WTC11 (cell line): ENCODE data around the gene ERAP2. TPM values are rescaled to one million over a fixed set of nuclear protein-coding genes. Genes with fewer than 3 reads are reported as not detected.

ENCODE experiments used
- ATAC-seq: fragments of 200-7000 bp; cut with Tn5 transposase; 2 replicates; pipeline ENCODE4 v1.10.0; 2021; ENCODE audit warnings: mild to moderate bottlenecking, moderate library complexity
- CTCF ChIA-PET: fragments of 300-600 bp; sonication (Branson Sonifier 250); formaldehyde crosslinking; loops from one replicate; lab custom pipeline; 2021; ENCODE audit warnings: antibody characterized with exemption; lab: Charles Lee
- POLR2A ChIA-PET: fragments of 350-600 bp; sonication (Branson Sonifier 250); formaldehyde crosslinking; loops from one replicate; lab custom pipeline; 2021; ENCODE audit warnings: antibody characterized with exemption; lab: Charles Lee
- DNase-seq: peaks from one replicate; pipeline ENCODE4 v3.0.0; 2021; ENCODE audit warnings: low spot score
- H3K27ac Mint-ChIP-seq: 2 replicates; pipeline ENCODE4 v1.8.0; 2021; ENCODE audit warnings: mixed read lengths
- H3K27me3 Mint-ChIP-seq: 2 replicates; pipeline ENCODE4 v1.8.0; 2021; ENCODE audit warnings: low read depth, mild to moderate bottlenecking, moderate library complexity, mixed read lengths
- H3K36me3 Mint-ChIP-seq: 2 replicates; pipeline ENCODE4 v1.8.0; 2021; ENCODE audit warnings: mixed read lengths
- H3K4me1 Mint-ChIP-seq: 2 replicates; pipeline ENCODE4 v1.8.0; 2022; ENCODE audit warnings: mixed read lengths
- H3K4me3 Mint-ChIP-seq: 2 replicates; pipeline ENCODE4 v1.8.0; 2021; ENCODE audit warnings: mild to moderate bottlenecking, moderate library complexity, mixed read lengths
- H3K9me3 Mint-ChIP-seq: 2 replicates; pipeline ENCODE4 v1.8.0; 2021; ENCODE audit warnings: mixed read lengths
- ARID4B ChIP-seq: sonication (generic); formaldehyde crosslinking; IDR thresholded peaks from 2 replicates; pipeline ENCODE4 v1.8.0; 2023; ENCODE audit warnings: missing genetic modification reagents, mild to moderate bottlenecking, borderline replicate concordance
- CREB1 ChIP-seq: sonication (generic); formaldehyde crosslinking; IDR thresholded peaks from 2 replicates; pipeline ENCODE4 v1.8.0; 2023; ENCODE audit warnings: mild to moderate bottlenecking, missing genetic modification reagents
- CREM ChIP-seq: sonication (generic); formaldehyde crosslinking; IDR thresholded peaks from 2 replicates; pipeline ENCODE4 v1.8.1; 2022; ENCODE audit warnings: mild to moderate bottlenecking, missing genetic modification reagents, moderate library complexity
- ELF4 ChIP-seq: sonication (generic); formaldehyde crosslinking; IDR thresholded peaks from 2 replicates; pipeline ENCODE4 v1.8.1; 2022; ENCODE audit warnings: low read depth, mild to moderate bottlenecking, moderate library complexity, missing genetic modification reagents
- ETV6 ChIP-seq: sonication (generic); formaldehyde crosslinking; IDR thresholded peaks from 2 replicates; pipeline ENCODE4 v1.8.1; 2022; ENCODE audit warnings: mild to moderate bottlenecking, missing genetic modification reagents
- FOXK1 ChIP-seq: sonication (generic); formaldehyde crosslinking; IDR thresholded peaks from 2 replicates; pipeline ENCODE4 v1.8.0; 2022; ENCODE audit warnings: mild to moderate bottlenecking, moderate library complexity, missing genetic modification reagents
- FOXP4 ChIP-seq: sonication (generic); formaldehyde crosslinking; IDR thresholded peaks from 2 replicates; pipeline ENCODE4 v1.8.0; 2022; ENCODE audit warnings: mild to moderate bottlenecking, missing genetic modification reagents
- GTF2I ChIP-seq: fragments of 250-450 bp; sonication (Bioruptor Pico); conservative IDR thresholded peaks from 2 replicates; pipeline ENCODE4 v1.4.0; 2021; ENCODE audit warnings: mild to moderate bottlenecking
- JUN ChIP-seq: sonication (generic); formaldehyde crosslinking; IDR thresholded peaks from 2 replicates; pipeline ENCODE4 v1.8.0; 2023; ENCODE audit warnings: mild to moderate bottlenecking, missing genetic modification reagents
- MAX ChIP-seq: sonication (generic); formaldehyde crosslinking; IDR thresholded peaks from 2 replicates; pipeline ENCODE4 v1.8.0; 2022; ENCODE audit warnings: mild to moderate bottlenecking, missing genetic modification reagents
- MYBL2 ChIP-seq: sonication (generic); formaldehyde crosslinking; IDR thresholded peaks from 2 replicates; pipeline ENCODE4 v1.8.1; 2023; ENCODE audit warnings: mild to moderate bottlenecking, moderate library complexity, missing genetic modification reagents
- NFE2L1 ChIP-seq: sonication (generic); formaldehyde crosslinking; IDR thresholded peaks from 2 replicates; pipeline ENCODE4 v1.8.1; 2023; ENCODE audit warnings: missing genetic modification reagents
- PRDM15 ChIP-seq: sonication (generic); formaldehyde crosslinking; IDR thresholded peaks from 2 replicates; pipeline ENCODE4 v1.8.0; 2022; ENCODE audit warnings: missing genetic modification reagents
- TEAD1 ChIP-seq: sonication (generic); formaldehyde crosslinking; IDR thresholded peaks from 2 replicates; pipeline ENCODE4 v1.8.0; 2022; ENCODE audit warnings: mild to moderate bottlenecking, missing genetic modification reagents
- ZBTB43 ChIP-seq: sonication (generic); formaldehyde crosslinking; IDR thresholded peaks from 2 replicates; pipeline ENCODE4 v1.8.1; 2023; ENCODE audit warnings: mild to moderate bottlenecking, missing genetic modification reagents
- ZNF138 ChIP-seq: sonication (generic); formaldehyde crosslinking; conservative IDR thresholded peaks from 2 replicates; pipeline ENCODE4 v1.8.1; 2022; ENCODE audit warnings: mild to moderate bottlenecking, moderate library complexity, missing genetic modification reagents
- ZNF281 ChIP-seq: sonication (generic); formaldehyde crosslinking; IDR thresholded peaks from 2 replicates; pipeline ENCODE4 v1.8.0; 2023; ENCODE audit warnings: mild to moderate bottlenecking, missing genetic modification reagents
- ZNF317 ChIP-seq: sonication (generic); formaldehyde crosslinking; IDR thresholded peaks from 2 replicates; pipeline ENCODE4 v1.8.1; 2023; ENCODE audit warnings: low read depth, mild to moderate bottlenecking, moderate library complexity, missing genetic modification reagents, borderline replicate concordance
- ZNF423 ChIP-seq: fragments of 250-450 bp; sonication (Bioruptor Pico); IDR thresholded peaks from 2 replicates; pipeline ENCODE4 v2.1.2; 2022; ENCODE audit warnings: mild to moderate bottlenecking, moderate library complexity
- total RNA-seq: library from RNA; stranded (reverse); gene quantifications from 3 replicates; pipeline ENCODE4 v1.2.3, GENCODE V29; 2021

Gene ERAP2
- total RNA-seq, 1 experiment from 2014 or later: 0.13 TPM

- Mint-ChIP-seq H3K27me3 (peaks cover 15% of the 10 kb centered on the region), H3K4me1 (peaks cover 25% of the 10 kb centered on the region), H3K4me3 (peak overlapping the region; percentile 96), H3K36me3 (no peaks in the 10 kb centered on the region), H3K27ac (peak overlapping the region; percentile 99), H3K9me3 (no peaks in the 10 kb centered on the region)
- peak; percentile 85 for DNase-seq
- peak; percentile 67 for ATAC-seq
- ChIA-PET POLR2A (no interaction called here), CTCF (interaction anchor here (1.5 kb wide), 1 partner anchor 66 kb away, joined by 6 read pairs; no protein-coding TSS in a partner anchor)
- TF ChIP-seq ETV6 (CRISPR knock-in tag) (peak; percentile 9; the same call in 1 of the 2 replicates), CREM (CRISPR knock-in tag) (peak; percentile 29; the same call in 1 of the 2 replicates), ARID4B (CRISPR knock-in tag) (0 out of 2 replicates have a peak, but pooled peaks have one; percentile 15), FOXP4 (CRISPR knock-in tag) (peak; percentile 69), MYBL2 (CRISPR knock-in tag) (peak; percentile 55; the same call in 1 of the 2 replicates), ZNF138 (CRISPR knock-in tag) (no peak), JUN (CRISPR knock-in tag) (peak; percentile 31; the same call in 1 of the 2 replicates), TEAD1 (CRISPR knock-in tag) (peak; percentile 19; the same call in 1 of the 2 replicates), ELF4 (CRISPR knock-in tag) (no peak), GTF2I (CRISPR knock-in tag) (no peak), PRDM15 (CRISPR knock-in tag) (peak; percentile 98), ZNF423 (CRISPR knock-in tag) (peak; percentile 96), MAX (CRISPR knock-in tag) (peak; percentile 26; the same call in 1 of the 2 replicates), ZBTB43 (CRISPR knock-in tag) (0 out of 2 replicates have a peak, but pooled peaks have one; percentile 61), FOXK1 (CRISPR knock-in tag) (peak; percentile 51; the same call in 1 of the 2 replicates), ZNF317 (CRISPR knock-in tag) (0 out of 2 replicates have a peak, but pooled peaks have one; percentile 10), CREB1 (CRISPR knock-in tag) (no peak), ZNF281 (CRISPR knock-in tag) (no peak), NFE2L1 (peak; percentile 51; the same call in 1 of the 2 replicates)
Observed at GRCh38 chr5:96934708-96935558, 58.6 kb downstream of the ERAP2 start.
